Activated gamma-delta T cell (primary cell): ENCODE data around the gene MAST4.

Experiments used
- DNase-seq: peaks from one replicate; lab custom pipeline; 2025; lab: John Stamatoyannopoulos, UW

The MAST4 gene

DNA sequence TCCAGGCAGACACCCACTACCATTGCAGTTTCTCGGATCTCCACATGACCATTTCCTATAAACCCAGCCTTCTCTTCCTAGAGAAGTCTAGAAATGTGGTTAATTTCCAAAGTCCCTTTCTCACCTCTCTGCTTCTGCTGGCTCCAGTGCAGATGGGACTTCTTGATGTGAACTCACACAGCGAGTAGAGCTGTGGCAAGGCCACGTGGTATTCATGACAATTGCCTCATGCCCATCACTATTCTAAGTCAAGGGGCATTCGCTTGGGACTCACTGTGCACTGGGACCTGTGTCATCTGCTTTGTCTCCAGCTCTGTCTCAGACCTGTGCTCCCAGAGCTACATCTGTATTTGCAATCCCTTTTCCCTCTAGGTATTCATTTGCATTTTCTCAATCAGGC is 594.2 kb downstream of the MAST4 start:
- DNase-seq, result no peak

GRCh38 chr5:67190861-67191260 is 594.7 kb downstream of the MAST4 start:
- no peak for DNase-seq

DNA sequence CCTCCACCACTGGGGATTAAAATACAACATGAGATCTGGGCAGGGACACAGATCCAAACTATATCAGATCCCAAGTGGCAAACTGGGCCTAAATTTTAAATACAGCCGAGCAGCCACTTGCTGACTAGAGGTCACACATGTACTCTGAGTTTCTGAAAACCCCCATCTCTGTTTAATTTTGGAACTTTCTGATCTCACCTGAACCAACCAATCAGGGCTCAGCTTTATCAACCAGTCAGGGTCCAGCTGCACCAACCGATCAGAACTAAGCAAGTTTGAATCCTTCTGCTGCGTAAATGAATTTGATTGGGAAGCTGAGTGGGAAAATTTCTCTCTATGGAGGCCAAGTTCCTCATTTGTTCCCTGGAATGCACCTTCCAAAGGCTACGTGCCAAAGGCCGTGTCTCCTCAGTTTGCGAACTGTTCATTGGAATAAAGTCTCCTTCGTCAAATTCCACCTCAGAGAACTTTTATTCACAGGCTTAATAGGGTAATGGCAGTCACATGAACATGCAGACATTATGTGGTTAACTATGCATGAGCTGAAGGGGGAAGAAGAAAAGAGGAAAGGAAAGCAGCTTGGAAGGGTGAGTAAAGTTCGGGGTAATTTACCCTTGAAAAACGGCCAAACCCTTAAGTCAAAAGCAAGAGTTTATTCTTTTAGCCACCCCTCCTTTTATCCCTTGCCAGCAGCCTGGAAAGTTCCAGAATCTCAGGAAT is 596.7 kb downstream of the MAST4 start:
- DNase-seq, result no peak

DNA sequence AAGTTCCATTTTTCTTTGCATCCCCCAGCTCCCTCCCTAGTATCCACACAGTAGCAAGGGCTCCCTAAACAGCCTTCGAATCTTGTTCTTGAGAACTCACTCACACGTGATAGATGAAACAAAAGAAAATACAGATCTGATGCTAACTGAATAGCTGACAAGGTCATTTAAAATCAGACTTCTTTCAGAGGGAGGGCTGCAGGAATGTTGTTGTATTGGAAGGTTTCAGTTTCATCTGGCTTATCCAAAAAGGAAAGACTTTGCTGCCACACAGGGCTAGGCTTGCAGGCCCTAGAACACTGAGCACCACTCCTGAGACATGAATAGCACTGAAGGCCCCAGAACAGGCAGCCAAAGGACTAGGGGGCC is 597.2 kb downstream of the MAST4 start:
- DNase-seq, result no peak

DNA sequence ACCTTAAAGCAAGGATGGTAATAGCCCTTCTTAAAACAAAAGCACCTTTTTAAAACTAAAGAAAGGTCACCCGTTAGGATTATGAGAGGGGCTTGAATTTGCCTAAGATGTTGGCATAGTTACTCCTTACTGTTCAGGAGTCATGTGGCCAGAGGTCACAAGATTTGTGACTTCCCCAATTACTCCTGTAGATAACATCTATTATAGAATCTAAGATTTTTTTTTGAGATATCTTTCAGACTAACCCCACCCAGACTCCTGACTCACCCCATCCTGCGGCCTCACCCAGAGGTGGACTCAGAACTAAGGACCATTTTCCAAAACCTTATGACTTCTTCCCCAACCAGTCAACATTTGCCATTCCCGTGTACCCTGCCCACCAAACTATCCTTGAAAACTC is 598.0 kb downstream of the MAST4 start:
- DNase-seq, result no peak

- DNase-seq, result no peak
These were observed 599.4 kb downstream of the MAST4 start for GRCh38 chr5:67195406-67196275.

DNA sequence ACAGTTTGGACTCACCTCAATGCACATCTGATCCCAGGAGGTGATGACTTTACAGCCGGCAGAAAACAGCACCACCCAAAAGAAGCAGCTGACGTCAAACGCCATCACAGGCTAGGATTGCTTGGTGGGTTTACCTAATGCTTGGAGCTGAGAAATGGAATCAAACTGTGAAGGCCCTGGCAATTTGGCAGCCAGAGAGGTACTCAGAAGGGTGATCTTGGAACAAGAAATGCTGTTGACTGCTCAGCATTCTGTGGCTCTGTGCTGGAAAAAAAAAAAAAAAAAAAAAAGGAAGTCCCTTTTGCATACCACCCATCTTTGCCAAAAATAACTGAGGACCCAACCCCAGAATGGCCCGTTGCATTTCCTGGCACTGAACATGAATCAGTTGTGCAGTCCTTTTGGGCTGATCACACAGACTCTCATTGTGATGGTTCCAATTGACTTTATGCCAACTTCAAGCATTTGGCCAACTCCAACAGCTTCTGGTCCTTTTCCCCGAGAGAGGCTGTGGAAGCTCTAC is 600.4 kb downstream of the MAST4 start, which contains the start of gene CD180:
Gene CD180 (minus strand): TSS at position 263 of the 523 bp plus-strand sequence. CDS start 158 bp downstream, at position 105.
- DNase-seq, result no peak

DNA sequence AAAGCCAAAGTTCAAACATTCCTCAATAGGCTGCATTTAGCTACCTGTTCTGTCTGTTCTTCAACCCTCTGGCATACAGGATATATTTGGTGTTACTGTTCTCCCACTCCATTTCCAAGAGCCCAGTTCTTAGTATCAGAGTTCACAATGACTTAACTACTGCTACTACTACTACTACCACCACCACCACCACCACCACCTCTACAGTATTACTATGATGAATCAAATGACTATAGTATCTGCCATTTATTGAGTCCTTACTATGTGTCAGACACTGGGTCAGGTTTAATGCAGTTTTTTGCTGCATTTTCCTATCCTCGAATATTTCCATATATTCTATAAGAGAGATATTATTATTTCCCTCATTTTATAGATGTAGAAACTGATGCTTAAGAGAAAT is 601.3 kb downstream of the MAST4 start:
- DNase-seq, result no peak

GRCh38 chr5:67198917-67199316 is 602.7 kb downstream of the MAST4 start:
- no peak for DNase-seq

- DNase-seq, result no peak
These were observed 603.7 kb downstream of the MAST4 start for GRCh38 chr5:67199859-67200258.

DNA sequence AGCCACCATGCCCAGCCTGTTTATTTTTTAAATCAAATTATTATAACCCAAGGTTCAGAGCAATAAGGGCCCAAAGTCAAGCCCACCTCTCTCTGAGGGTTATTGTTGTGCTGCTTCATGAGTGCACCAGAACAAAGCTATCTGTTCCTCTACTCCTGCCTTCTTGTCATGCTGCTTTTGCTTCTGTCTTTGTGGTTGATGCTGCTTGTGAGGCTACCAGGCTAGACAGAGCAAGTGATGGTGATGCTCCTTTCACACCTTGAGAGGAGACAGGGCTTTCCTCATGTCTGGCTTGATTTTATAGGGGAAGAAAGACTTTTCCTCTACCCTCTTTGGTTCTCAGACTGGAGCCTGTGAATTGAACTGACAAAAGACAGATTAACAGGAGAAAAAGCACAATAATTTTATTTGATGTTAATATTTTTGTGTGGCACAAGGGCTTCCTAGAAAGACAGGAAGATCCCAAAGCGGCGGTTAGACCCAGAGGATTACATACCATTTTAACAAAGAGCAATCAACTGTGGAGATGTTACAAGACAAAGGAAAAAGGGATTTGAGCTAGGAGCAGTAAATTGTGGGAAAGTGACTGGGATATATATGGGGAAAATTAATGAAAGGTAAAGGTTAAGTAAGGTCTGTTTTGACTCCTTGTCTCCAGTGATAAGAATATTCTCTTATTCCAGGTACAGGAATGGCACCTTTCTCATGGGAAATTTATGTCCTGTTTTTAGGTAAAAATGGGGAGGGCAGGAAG is 604.8 kb downstream of the MAST4 start:
- no peak for DNase-seq

DNA sequence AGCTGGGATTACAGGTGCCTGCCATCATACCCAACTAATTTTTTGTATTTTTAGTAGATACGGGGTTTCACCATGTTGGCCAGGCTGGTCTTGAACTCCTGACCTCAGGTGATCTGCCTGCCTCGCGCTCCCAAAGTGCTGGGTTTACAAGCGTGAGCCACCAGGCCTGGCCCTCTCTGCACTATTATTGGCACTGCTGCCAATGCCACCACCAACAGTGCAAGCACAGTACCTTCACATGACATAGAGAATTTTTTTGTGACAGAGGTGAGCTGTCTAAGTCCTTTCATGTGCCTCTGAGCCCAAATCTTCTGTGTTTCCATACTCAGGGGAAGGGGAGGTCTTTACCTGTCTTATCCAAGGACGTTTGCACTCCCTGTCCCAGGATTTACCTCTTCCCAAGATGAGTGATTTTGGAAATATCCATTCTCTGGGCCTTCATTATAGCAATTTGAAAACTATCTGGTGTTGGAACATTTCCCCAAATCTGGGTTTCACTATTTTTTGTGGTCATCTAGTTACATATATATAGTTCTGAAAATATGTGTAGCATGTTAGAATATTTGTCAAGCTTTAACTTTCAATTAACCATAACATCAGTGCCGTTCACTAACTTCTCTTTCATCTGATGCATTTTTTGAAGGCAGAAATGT is 605.8 kb downstream of the MAST4 start:
- no peak for DNase-seq

GRCh38 chr5:67202828-67203227 is 606.6 kb downstream of the MAST4 start:
- DNase-seq, result no peak

GRCh38 chr5:67203701-67204074 is 607.5 kb downstream of the MAST4 start:
- no peak for DNase-seq

DNA sequence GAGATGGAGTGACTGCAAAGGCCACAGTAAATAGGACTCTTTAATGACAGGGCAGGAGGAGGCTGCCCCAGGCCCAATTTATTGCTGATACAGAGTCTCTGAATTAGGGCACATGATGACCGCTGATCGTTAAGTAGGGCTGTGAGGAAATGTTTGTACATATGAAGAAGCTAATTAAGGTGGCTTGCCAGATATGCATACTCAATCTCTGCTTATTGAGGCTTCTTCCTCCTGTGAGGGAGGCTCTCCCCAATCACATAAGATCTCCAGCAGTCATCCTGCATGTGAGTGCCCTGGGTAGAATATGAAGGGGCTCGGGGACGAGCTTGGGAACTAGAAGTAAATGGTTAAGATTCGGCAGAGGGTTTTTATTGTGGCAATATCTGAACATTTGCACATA is 608.6 kb downstream of the MAST4 start:
- DNase-seq, result no peak

DNA sequence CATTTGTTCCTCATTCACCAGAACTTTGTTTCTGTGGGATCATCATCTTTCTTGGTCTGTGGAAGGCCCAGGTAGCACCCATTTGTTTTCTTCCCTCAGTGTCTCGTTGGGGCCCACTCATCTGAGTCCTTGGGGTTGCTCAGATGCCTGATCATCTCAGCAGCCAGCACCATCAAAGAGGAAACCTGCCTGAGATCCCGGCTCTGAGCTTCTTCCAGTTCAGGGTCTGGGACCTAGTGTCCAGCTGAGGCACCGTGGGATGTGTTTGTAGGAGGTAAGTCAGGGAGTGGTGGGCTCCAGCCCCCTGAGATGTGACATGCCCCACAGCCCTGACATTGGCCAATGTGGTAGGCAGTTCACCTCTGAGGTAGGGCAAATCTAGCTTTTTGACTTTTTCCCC is 609.8 kb downstream of the MAST4 start:
- no peak for DNase-seq

- no peak for DNase-seq
These were observed 610.3 kb downstream of the MAST4 start for GRCh38 chr5:67206461-67206860.

DNA sequence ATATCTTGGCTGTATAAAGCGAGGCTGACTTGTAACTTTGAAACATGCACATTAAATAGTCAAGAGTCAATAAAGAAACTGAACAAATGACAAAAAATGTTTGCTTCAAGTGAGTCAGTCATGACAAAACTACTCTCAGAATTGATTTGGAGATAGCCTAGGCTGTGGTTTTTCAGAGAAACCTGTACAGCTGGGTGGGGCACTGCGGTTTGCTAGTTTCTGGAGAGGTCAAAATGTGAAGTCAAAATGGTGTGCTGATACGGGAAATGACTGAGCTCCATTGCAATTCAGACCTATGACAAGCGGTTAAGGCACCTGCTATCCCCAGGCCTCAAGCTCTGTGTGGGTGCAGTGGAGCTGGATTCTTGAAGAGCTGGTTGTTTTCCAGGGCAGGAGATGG is 610.7 kb downstream of the MAST4 start:
- DNase-seq, result no peak

DNA sequence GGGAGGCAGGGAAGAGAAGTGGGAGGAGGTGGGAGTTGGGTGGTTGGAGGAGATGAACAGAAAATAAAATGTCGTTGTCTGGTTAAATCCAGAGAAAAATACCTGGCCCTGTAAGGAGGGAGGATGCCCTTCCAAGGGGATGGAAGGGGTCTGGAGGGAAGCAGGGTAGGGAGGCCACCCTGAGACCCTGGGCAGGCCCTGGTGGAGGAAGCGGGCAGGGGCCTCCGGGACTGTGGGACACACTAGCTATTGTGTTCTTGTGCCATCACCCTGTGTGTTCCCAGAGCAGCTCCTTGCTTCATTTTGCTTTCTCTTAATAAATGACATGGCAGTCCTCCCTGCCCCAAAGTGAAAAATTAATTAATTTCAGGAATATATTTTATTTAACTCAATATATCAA is 612.2 kb downstream of the MAST4 start:
- DNase-seq, result no peak

DNA sequence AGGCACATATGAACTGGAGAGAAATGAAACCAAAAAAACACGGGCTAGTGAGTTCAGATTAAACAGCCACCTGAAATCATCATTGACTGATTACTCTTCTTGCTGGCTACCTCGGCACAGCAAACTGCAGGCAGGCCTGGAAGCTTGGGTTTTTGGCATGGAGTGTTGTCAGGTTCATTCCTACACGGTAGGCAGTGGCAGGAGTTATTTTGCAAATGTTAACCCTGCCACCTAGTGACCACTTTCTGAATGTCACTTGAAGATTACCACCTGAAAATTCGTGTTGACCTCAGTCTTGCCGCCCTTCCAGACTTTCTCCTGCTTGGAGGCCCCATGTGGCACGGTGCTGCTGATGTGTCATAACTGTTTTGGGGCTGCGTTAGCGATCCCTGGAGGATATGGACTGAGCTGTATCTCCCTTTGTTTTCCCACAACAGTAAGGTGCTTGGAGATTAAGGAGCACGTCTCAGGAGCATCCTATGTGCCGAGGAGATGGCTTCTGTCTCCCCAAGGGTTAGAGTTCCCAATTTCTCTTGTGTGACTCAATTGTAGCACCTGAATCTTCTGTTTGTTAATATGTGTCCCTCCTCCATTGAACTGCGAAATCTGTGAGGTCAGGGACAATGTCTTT is 613.1 kb downstream of the MAST4 start:
- DNase-seq, result no peak

DNA sequence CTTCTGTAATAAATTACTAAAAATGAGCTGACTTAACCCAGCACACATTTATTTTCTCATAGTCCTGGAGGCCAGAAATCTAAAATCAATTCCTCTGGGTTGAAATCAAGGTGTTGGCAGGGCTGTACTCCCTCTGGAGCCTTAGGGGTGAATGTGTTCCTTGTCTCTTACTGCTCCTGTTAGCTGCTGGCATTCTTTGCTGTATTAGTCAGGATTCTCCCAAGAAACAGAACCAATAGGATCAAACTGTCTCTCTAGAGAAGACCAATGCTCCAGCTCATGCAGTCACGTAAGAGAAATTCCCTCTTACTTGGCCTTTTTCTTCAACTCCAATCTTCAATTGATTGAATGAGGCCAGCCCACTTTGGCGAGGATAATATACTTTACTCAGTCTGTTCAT is 615.7 kb downstream of the MAST4 start:
- DNase-seq, result no peak
